ENCODE results near the gene CRYZL1.
A peak's percentile ranks its signal among the peaks of the same experiment; 100 is the strongest.
"Not testable (repeated sequence)": the region's sequence is repeated elsewhere in the genome, so short reads cannot be mapped to it uniquely, and the experiment has no call there.

The CRYZL1 gene

GRCh38 chr21:33619726-33620125 is 21.8 kb downstream of the CRYZL1 start:
- DNase-seq: no peak

GRCh38 chr21:33618407-33618806 is 23.1 kb downstream of the CRYZL1 start:
- no peak for DNase-seq

- DNase-seq: not testable (repeated sequence)
These were observed 24.0 kb downstream of the CRYZL1 start for GRCh38 chr21:33617565-33617964.

- DNase-seq: no peak
These were observed 30.4 kb downstream of the CRYZL1 start for GRCh38 chr21:33611006-33611744.

GRCh38 chr21:33608559-33608958 is 33.0 kb downstream of the CRYZL1 start:
- DNase-seq: no peak

- no peak for DNase-seq
These were observed 43.5 kb downstream of the CRYZL1 start for GRCh38 chr21:33598051-33598450.

- DNase-seq: peak; percentile 97
These were observed 52.8 kb downstream of the CRYZL1 start, which contains the start of gene DONSON for GRCh38 chr21:33588485-33589335. Gene DONSON, minus strand, starts transcription at chr21:33588684. Its CDS starts 43 bp downstream, at chr21:33588641.

- no peak for DNase-seq
These were observed 53.6 kb downstream of the CRYZL1 start for GRCh38 chr21:33587792-33588484.

- no peak for DNase-seq
These were observed 54.6 kb downstream of the CRYZL1 start for GRCh38 chr21:33586927-33587326.

- no peak for DNase-seq
These were observed 57.1 kb downstream of the CRYZL1 start for GRCh38 chr21:33584455-33584854.

GRCh38 chr21:33578959-33579542 is 62.5 kb downstream of the CRYZL1 start:
- DNase-seq: no peak

GRCh38 chr21:33578214-33578613 is 63.3 kb downstream of the CRYZL1 start:
- no peak for DNase-seq

GRCh38 chr21:33576741-33577141 is 64.8 kb downstream of the CRYZL1 start:
- DNase-seq: not testable (repeated sequence)

- no peak for DNase-seq
These were observed 69.2 kb downstream of the CRYZL1 start for GRCh38 chr21:33572350-33572749.

- DNase-seq: no peak
These were observed 71.5 kb downstream of the CRYZL1 start for GRCh38 chr21:33569991-33570390.

GRCh38 chr21:33568448-33568847 is 73.1 kb downstream of the CRYZL1 start:
- no peak for DNase-seq

GRCh38 chr21:33567914-33568313 is 73.6 kb downstream of the CRYZL1 start:
- DNase-seq: no peak

- no peak for DNase-seq
These were observed 75.0 kb downstream of the CRYZL1 start for GRCh38 chr21:33566514-33566913.

GRCh38 chr21:33562389-33562788 is 79.2 kb downstream of the CRYZL1 start:
- DNase-seq: no peak

- DNase-seq: no peak
These were observed 80.2 kb downstream of the CRYZL1 start for GRCh38 chr21:33561373-33561772.

GRCh38 chr21:33560965-33561364 is 80.6 kb downstream of the CRYZL1 start:
- no peak for DNase-seq

GRCh38 chr21:33559813-33560212 is 81.7 kb downstream of the CRYZL1 start:
- DNase-seq: no peak

Data from activated CD8-positive, alpha-beta memory T cell treated with anti-CD3 and anti-CD28 coated beads for 24 hours (primary cell).